NCI-H2171 treated with DMSO at 0.1 percent for 48 hours (cell line): Measurements from ENCODE around the gene GRIN2D.
"Not testable (repeated sequence)": the region's sequence is repeated elsewhere in the genome, so short reads cannot be mapped to it uniquely, and the experiment has no call there.

Experiments
- DNase-seq: peaks from one replicate; lab custom pipeline; 2025; lab: John Stamatoyannopoulos, UW

The GRIN2D gene

DNA sequence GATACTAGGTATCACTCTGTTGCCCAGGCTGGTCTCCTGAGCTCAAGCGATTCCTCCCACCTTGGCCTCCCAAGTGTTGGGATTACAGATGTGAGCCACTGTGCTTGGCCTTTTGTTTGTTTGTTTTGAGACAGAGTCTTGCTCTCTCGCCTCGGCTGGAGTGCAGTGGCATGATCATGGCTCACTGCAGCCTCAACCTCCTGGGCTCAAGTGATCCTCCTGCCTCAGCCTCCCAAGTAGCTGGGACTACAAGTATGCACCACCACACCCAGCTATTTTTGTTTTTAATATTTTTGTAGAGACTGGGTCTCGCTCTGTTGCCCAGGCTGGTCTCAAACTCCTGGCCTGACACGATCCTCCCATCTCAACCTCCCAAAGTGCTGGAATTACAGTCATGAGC is 21.7 kb upstream of the GRIN2D start:
- not testable (repeated sequence) for DNase-seq

GRCh38 chr19:48372904-48373303 is 20.6 kb upstream of the GRIN2D start:
- DNase-seq = peak; percentile 99

- no peak for DNase-seq
Measured at GRCh38 chr19:48373567-48373966, 19.9 kb upstream of the GRIN2D start.

DNA sequence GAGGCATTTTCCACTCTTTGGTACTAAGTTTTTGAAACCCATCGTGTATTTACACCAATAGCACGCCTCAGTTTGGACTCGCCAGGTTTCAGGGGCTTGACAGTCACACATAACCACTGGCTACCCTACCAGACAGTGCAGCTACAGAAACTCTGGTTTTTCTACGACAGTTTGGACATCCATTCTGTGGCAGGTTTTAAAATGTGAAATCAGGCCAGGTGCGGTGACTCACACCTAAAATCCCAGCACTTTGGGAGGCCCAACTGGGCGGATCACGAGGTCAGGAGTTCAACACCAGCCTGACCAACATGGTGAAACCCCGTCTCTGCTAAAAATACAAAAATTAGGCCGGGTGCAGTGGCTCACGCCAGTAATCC is 15.3 kb upstream of the GRIN2D start:
- no peak for DNase-seq

- DNase-seq = no peak
Measured at GRCh38 chr19:48379058-48379457, 14.4 kb upstream of the GRIN2D start.

DNA sequence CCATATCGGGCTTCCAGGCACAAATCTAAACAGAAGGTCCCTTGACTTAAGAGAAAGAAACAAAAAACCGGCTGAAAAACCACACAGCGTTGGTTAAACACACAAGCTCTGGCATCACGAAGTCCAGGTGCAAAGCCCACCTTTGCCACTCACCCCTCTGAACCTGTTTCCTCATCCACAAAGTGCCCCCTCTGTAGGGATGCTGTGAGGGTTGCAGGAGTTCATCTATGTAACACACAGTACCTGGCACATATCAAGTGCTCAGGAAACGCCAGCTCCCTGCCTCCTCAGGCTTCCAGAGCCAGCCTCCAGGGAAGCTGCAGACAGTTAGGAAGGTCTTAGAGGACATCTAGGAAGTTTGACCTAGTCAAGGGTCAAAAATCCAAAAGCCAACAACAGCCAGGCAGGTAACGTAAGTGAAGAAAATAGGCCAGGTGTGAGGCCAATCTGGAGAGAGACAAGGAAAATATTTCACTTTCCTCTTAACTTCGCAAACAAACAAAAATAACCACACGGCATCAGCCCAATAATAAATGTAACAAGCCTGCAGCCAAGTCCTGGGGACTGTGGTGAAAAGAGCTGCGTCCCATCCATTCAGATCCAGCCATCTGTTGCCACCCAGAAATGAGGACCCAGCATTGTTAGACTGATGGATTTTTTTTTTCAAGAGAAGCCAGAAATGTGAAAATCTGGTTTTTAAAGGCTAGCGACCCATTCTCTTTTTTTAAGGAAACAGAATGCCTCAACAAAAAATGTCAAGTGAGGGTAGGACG is 12.1 kb upstream of the GRIN2D start:
- peak; percentile 26 for DNase-seq

DNA sequence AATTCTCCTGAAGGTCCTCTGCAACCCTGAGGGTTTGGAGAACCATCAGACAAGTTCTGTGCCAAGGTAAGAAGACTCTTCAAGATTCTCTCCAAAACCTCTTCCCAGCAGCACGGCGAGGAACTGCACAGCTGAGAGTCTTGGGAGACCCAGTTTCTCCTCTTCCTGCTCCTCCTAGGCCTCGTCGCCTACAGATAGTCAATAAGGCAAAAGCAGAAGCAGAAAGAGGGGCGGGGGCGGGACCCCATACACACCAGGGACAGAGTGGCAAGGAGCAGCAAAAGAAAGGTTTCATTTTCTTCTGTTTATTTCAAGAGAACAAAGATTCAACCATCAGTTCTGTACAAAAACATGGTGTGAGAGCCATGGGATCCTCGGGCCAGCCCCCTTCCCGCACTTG is 11.2 kb upstream of the GRIN2D start:
- DNase-seq = no peak

DNA sequence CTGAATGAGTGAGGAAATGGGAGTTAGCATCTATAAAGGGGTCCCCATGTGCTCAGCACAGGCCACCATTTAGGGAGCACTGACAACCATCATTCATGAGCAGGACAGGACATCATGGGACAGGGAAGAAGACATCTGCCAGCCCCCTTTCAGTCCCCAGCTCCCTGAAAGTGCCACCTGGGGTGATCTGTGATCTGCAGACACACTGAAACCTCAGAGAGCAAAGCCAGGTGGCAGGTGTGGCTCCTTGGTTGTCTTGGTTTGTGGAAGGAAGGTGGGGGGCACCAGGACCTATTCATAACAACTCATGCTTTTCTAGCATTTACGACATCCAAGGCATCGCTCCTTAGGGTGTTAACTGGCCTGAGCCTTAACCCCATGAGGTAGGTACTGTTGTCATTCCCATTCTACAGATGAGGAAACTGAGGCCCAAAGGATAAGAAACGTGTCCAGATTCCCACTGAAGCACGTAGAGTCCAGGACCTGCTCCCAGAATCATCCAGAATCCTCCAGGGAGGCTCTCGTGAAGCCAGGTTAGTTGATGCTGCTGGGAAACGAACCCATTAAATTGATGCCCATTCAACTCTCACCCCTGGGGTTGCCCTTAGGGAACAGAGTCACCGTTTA is 7.9 kb upstream of the GRIN2D start:
- DNase-seq = no peak

DNA sequence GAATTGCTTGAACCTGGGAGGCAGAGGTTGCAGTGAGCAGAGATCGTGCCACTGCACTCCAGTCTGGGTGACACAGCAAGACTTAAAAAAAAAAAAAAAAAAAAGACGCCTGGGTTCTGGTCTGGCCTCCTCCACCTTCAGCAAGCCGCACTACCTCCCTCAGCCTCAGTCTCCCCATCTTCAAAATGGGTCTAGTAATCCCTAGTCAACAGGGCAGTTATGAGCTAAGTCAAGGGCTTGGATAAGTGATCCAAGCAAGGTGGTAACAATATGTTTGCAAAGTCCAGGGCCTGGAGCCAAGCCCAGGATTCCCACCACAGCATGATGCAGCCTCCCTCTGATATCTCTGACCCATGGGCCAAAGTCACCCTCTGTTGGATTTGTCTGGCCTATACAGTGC is 6.5 kb upstream of the GRIN2D start:
- no peak for DNase-seq

- peak; percentile 49 for DNase-seq
Measured at GRCh38 chr19:48390188-48391099, 3.0 kb upstream of the GRIN2D start.

- peak; percentile 75 for DNase-seq
Measured at GRCh38 chr19:48391100-48392005, 2.1 kb upstream of the GRIN2D start, which contains the start of gene KDELR1. Gene KDELR1 (minus strand): TSS chr19:48391551. CDS start chr19:48391358, 193 bp downstream.

DNA sequence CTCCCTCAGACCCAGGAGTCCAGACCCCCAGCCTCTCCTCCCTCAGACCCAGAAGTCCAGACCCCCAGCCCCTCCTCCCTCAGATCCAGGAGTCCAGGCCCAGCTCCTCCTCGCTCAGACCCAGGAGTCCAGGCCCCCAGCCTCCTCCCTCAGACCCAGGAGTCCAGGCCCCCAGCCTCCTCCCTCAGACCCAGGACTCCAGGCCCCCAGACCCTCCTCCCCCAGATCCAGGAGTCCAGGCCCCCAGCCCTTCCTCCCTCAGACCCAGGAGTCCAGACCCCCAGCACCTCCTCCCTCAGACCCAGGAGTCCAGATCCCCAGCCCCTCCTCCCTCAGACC is 1.5 kb upstream of the GRIN2D start:
- not testable (repeated sequence) for DNase-seq

DNA sequence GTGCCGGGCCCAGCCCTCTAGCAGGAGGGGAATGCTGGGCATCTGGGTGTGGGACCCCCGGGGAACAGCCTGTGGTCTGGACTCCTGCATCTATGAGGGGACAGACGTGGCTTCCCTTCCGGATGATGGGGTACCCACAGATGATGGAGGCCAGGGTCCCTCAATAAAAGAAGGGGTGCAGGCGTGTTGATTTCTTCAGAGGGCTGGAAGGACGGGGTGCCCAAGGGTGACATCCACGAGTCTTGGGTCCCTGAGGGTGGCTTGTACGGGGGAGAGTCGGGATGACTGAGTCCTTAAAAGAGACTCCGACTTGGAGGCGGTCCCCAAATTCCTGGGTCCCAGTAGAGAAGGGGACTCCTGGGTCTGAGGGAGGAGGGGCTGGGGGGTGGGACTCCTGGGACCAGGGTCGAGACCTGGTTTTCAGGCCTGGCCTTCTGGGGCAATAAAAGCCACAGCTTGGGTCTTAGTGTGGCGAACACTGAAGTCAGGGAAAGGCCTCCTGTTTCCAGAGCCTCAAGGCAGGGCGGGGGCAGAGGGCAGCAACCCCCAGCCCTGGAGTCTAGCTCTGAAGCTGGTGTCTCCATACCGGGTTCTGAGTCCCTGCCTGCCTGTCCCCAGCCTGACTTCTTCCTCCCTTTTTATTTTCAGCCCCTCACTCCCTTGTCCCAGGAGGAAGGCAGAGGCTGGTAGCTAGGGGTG is 459 bp upstream of the GRIN2D start:
- no peak for DNase-seq

- no peak for DNase-seq
Measured at GRCh38 chr19:48394331-48395169, 1.1 kb downstream of the GRIN2D start.

DNA sequence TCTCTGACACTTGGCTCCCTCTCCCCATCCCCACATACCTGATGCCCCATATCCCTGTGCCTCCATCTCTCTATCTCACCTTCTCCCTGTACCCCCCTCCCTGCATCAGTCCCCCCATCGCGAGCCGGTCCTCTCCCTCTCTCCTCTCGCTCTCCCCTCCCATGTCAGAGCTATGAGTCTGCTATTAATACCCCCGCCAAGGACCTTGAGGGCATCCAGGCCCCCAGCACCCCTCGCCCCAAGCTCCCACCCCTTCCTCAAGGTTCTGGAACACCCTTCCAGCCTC is 1.6 kb downstream of the GRIN2D start:
- DNase-seq = no peak

GRCh38 chr19:48395499-48395898 is 2.0 kb downstream of the GRIN2D start:
- DNase-seq = no peak

DNA sequence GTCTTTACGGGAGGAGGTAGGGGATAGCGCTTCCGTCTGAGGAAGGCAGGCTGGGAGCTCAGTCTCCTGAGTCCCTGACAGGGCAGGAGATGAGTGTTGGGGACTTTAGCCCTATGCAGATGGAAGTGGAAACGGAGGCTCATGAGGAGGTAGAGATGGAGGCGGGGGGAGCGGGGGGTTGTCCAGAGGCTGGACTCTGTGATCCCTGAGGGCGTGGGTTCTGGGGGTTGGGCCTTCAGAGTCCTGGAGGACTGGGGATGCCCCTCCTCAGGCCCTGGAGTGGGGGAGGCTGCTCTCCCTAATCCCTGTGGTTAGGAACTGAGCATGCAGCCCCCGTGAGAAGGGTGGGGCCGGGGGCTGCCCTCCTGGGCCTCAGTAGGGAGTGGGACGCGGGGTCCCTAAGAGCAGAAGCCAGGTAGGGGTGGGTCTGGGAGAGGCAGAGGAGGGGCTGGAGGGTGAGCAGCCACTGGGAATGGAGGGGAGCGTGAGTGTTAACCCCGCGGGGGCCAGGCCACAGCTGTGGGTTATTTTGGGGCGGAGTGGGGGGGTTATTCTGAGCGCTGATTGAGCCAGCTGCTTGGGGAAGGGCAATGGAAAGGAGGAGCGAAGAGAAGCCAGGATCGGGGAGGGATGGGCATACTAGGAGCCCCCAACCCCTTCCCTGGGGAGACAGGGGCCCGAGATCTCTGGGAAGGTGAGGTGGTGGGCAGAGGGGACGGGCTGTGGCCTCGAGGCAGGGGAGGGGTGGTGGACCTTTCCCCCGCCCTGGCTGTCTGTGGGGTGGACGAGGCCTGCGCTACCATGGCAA is 2.8 kb downstream of the GRIN2D start:
- DNase-seq = no peak

DNA sequence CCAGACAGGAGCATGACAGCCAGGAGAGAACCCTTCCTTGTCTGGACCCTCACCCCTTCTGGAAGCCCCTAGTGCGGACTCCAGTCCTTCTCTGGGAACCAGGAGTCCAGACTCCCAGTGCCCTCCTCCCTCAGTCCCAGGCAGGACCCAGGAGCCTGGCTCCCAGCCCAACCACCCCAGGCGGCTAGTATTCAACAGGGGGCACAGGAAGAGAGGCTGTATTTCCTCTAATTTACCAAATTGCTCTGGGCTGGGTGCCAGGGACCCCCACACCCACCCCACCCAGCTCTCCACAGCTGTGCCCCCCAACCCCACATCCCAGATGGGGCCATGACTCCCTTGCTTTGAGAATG is 3.3 kb downstream of the GRIN2D start:
- no peak for DNase-seq

GRCh38 chr19:48397263-48398101 is 4.0 kb downstream of the GRIN2D start:
- peak; percentile 26 for DNase-seq
